WTC11 (cell line): ENCODE data around the gene WDR33. TPM values are rescaled to one million over a fixed set of nuclear protein-coding genes. Genes with fewer than 3 reads are reported as not detected.

Source experiments
- ATAC-seq: fragments of 200-7000 bp; cut with Tn5 transposase; 2 replicates; pipeline ENCODE4 v1.10.0; 2021; ENCODE audit warnings: mild to moderate bottlenecking, moderate library complexity
- CTCF ChIA-PET: fragments of 300-600 bp; sonication (Branson Sonifier 250); formaldehyde crosslinking; loops from one replicate; lab custom pipeline; 2021; ENCODE audit warnings: antibody characterized with exemption; lab: Charles Lee
- POLR2A ChIA-PET: fragments of 350-600 bp; sonication (Branson Sonifier 250); formaldehyde crosslinking; loops from one replicate; lab custom pipeline; 2021; ENCODE audit warnings: antibody characterized with exemption; lab: Charles Lee
- DNase-seq: peaks from one replicate; pipeline ENCODE4 v3.0.0; 2021; ENCODE audit warnings: low spot score
- H3K27ac Mint-ChIP-seq: 2 replicates; pipeline ENCODE4 v1.8.0; 2021; ENCODE audit warnings: mixed read lengths
- H3K27me3 Mint-ChIP-seq: 2 replicates; pipeline ENCODE4 v1.8.0; 2021; ENCODE audit warnings: low read depth, mild to moderate bottlenecking, moderate library complexity, mixed read lengths
- H3K36me3 Mint-ChIP-seq: 2 replicates; pipeline ENCODE4 v1.8.0; 2021; ENCODE audit warnings: mixed read lengths
- H3K4me1 Mint-ChIP-seq: 2 replicates; pipeline ENCODE4 v1.8.0; 2022; ENCODE audit warnings: mixed read lengths
- H3K4me3 Mint-ChIP-seq: 2 replicates; pipeline ENCODE4 v1.8.0; 2021; ENCODE audit warnings: mild to moderate bottlenecking, moderate library complexity, mixed read lengths
- H3K9me3 Mint-ChIP-seq: 2 replicates; pipeline ENCODE4 v1.8.0; 2021; ENCODE audit warnings: mixed read lengths
- JAZF1 ChIP-seq: fragments of 250-450 bp; sonication (Bioruptor Pico); IDR thresholded peaks from 2 replicates; pipeline ENCODE4 v1.9.0; 2021; ENCODE audit warnings: moderate library complexity, mild to moderate bottlenecking, inconsistent platforms
- PRRX2 ChIP-seq: fragments of 250-450 bp; sonication (Bioruptor Pico); IDR thresholded peaks from 2 replicates; pipeline ENCODE4 v1.8.0; 2021; ENCODE audit warnings: mild to moderate bottlenecking
- SMAD3 ChIP-seq: sonication (generic); formaldehyde crosslinking; IDR thresholded peaks from 2 replicates; pipeline ENCODE4 v1.8.0; 2022; ENCODE audit warnings: missing genetic modification reagents, mild to moderate bottlenecking, borderline replicate concordance
- SOX15 ChIP-seq: fragments of 250-450 bp; sonication (Bioruptor Pico); IDR thresholded peaks from 2 replicates; pipeline ENCODE4 v1.9.0; 2021; ENCODE audit warnings: mild to moderate bottlenecking
- TEAD1 ChIP-seq: sonication (generic); formaldehyde crosslinking; IDR thresholded peaks from 2 replicates; pipeline ENCODE4 v1.8.0; 2022; ENCODE audit warnings: mild to moderate bottlenecking, missing genetic modification reagents
- ZNF219 ChIP-seq: sonication (generic); formaldehyde crosslinking; IDR thresholded peaks from 2 replicates; pipeline ENCODE4 v1.8.0; 2023; ENCODE audit warnings: missing genetic modification reagents, mild to moderate bottlenecking, borderline replicate concordance
- ZNF396 ChIP-seq: fragments of 250-450 bp; sonication (Bioruptor Pico); IDR thresholded peaks from 2 replicates; pipeline ENCODE4 v1.8.0; 2021; ENCODE audit warnings: mild to moderate bottlenecking, moderate library complexity, borderline replicate concordance
- ZNF423 ChIP-seq: fragments of 250-450 bp; sonication (Bioruptor Pico); IDR thresholded peaks from 2 replicates; pipeline ENCODE4 v2.1.2; 2022; ENCODE audit warnings: mild to moderate bottlenecking, moderate library complexity
- total RNA-seq: library from RNA; stranded (reverse); gene quantifications from 3 replicates; pipeline ENCODE4 v1.2.3, GENCODE V29; 2021
- TF ChIP-seq, protein P1 (sequence below): sonication (generic); formaldehyde crosslinking; IDR thresholded peaks from 2 replicates; pipeline ENCODE4 v1.8.1; 2023; ENCODE audit warnings: mild to moderate bottlenecking, missing genetic modification reagents, moderate library complexity
- TF ChIP-seq, protein P2 (sequence below): sonication (generic); formaldehyde crosslinking; IDR thresholded peaks from 2 replicates; pipeline ENCODE4 v1.8.1; 2022; ENCODE audit warnings: mild to moderate bottlenecking, missing genetic modification reagents, moderate library complexity, borderline replicate concordance
- TF ChIP-seq, protein P3 (sequence below): fragments of 250-450 bp; sonication (Bioruptor Pico); IDR thresholded peaks from 2 replicates; pipeline ENCODE4 v1.9.0; 2021; ENCODE audit warnings: mild to moderate bottlenecking
- TF ChIP-seq, protein P4 (sequence below): sonication (generic); formaldehyde crosslinking; IDR thresholded peaks from 2 replicates; pipeline ENCODE4 v1.8.0; 2023; ENCODE audit warnings: missing genetic modification reagents, mild to moderate bottlenecking, borderline replicate concordance
- TF ChIP-seq, protein P5 (sequence below): sonication (generic); formaldehyde crosslinking; IDR thresholded peaks from 2 replicates; pipeline ENCODE4 v1.8.1; 2023; ENCODE audit warnings: mild to moderate bottlenecking, missing genetic modification reagents, borderline replicate concordance
- TF ChIP-seq, protein P6 (sequence below): sonication (generic); formaldehyde crosslinking; IDR thresholded peaks from 2 replicates; pipeline ENCODE4 v1.8.0; 2022; ENCODE audit warnings: mild to moderate bottlenecking, missing genetic modification reagents

WDR33 gene
- total RNA-seq, 1 experiment from 2014 or later, result 67.1 TPM

DNA sequence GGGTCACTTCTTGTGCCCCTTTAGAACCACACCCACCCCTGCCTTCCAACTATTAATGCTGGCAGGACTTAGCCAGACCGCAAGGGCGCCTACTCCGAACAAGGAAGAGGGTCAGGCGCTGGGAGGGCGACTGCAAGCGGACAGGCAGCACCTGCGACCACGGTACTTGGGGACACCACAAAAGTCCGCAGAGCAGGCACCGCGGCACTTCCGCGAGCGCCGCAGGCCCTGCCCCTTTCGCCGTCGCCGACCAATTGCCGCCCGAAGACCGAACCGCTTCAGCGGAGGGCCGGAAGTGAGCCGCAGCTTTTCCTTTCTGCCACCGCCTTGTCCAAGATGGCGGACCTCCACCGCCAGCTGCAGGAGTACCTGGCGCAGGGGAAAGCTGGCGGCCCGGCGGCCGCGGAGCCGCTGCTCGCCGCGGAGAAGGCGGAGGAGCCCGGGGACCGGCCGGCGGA, 109.7 kb downstream of the WDR33 start, which contains the start of gene SFT2D3 (continued):
- TF ChIP-seq, protein P1, sequence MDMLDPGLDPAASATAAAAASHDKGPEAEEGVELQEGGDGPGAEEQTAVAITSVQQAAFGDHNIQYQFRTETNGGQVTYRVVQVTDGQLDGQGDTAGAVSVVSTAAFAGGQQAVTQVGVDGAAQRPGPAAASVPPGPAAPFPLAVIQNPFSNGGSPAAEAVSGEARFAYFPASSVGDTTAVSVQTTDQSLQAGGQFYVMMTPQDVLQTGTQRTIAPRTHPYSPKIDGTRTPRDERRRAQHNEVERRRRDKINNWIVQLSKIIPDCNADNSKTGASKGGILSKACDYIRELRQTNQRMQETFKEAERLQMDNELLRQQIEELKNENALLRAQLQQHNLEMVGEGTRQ (CRISPR knock-in tag), result no peak
- TF ChIP-seq, protein P2, sequence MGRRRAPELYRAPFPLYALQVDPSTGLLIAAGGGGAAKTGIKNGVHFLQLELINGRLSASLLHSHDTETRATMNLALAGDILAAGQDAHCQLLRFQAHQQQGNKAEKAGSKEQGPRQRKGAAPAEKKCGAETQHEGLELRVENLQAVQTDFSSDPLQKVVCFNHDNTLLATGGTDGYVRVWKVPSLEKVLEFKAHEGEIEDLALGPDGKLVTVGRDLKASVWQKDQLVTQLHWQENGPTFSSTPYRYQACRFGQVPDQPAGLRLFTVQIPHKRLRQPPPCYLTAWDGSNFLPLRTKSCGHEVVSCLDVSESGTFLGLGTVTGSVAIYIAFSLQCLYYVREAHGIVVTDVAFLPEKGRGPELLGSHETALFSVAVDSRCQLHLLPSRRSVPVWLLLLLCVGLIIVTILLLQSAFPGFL, result no peak
- TF ChIP-seq JAZF1 (CRISPR knock-in tag), result no peak
- TF ChIP-seq ZNF219, result no peak; the same call in 1 of the 2 replicates

DNA sequence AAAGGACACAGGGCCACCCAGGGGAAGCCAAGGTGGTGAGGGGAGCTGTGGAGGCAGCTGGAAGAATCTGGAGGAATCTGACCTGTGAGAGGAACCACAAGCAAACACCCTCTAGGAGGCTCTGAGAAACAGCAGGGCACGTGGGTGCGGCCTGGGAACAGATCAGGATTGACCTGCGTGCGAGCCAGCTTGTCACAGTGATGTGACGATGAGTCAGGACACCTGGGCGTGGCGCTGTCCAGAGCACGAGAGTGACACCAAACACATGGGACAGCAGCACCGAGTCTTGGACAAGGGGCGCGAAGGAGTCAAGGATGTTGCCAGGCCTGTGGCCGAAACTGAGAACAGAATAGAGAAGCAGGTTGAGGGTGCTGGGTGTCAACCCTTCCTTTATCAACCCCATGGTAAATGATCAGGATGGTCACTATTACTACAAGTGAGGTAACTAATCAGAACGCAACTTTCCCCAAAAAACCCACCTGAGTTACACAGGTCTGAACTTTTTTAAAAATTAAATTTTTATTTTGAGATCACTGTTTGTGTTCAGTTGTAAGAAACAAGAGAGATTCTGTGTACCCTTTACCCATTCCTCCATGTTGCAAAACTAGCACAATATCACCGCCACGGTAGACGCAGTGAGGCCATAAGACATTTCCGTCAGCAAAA, 110.3 kb downstream of the WDR33 start:
- Mint-ChIP-seq H3K27me3 (peaks cover 36% of the 10 kb centered on the region), H3K4me3 (peak overlapping the region; percentile 87), H3K27ac (peak overlapping the region; percentile 97), H3K9me3 (no peaks in the 10 kb centered on the region), H3K4me1 (peaks cover 28% of the 10 kb centered on the region), H3K36me3 (peaks cover 9% of the 10 kb centered on the region)
- POLR2A ChIA-PET, result interaction anchor here (1.0 to 2.0 kb wide), 2 partner anchors 25 to 190 kb away, joined by 3 to 6 read pairs; partner anchors contain the start of gene LIMS2
- TF ChIP-seq, protein P3, sequence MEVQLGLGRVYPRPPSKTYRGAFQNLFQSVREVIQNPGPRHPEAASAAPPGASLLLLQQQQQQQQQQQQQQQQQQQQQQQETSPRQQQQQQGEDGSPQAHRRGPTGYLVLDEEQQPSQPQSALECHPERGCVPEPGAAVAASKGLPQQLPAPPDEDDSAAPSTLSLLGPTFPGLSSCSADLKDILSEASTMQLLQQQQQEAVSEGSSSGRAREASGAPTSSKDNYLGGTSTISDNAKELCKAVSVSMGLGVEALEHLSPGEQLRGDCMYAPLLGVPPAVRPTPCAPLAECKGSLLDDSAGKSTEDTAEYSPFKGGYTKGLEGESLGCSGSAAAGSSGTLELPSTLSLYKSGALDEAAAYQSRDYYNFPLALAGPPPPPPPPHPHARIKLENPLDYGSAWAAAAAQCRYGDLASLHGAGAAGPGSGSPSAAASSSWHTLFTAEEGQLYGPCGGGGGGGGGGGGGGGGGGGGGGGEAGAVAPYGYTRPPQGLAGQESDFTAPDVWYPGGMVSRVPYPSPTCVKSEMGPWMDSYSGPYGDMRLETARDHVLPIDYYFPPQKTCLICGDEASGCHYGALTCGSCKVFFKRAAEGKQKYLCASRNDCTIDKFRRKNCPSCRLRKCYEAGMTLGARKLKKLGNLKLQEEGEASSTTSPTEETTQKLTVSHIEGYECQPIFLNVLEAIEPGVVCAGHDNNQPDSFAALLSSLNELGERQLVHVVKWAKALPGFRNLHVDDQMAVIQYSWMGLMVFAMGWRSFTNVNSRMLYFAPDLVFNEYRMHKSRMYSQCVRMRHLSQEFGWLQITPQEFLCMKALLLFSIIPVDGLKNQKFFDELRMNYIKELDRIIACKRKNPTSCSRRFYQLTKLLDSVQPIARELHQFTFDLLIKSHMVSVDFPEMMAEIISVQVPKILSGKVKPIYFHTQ (CRISPR knock-in tag), result no peak
- no peak for TF ChIP-seq ZNF396 (CRISPR knock-in tag)
- TF ChIP-seq, protein P4, sequence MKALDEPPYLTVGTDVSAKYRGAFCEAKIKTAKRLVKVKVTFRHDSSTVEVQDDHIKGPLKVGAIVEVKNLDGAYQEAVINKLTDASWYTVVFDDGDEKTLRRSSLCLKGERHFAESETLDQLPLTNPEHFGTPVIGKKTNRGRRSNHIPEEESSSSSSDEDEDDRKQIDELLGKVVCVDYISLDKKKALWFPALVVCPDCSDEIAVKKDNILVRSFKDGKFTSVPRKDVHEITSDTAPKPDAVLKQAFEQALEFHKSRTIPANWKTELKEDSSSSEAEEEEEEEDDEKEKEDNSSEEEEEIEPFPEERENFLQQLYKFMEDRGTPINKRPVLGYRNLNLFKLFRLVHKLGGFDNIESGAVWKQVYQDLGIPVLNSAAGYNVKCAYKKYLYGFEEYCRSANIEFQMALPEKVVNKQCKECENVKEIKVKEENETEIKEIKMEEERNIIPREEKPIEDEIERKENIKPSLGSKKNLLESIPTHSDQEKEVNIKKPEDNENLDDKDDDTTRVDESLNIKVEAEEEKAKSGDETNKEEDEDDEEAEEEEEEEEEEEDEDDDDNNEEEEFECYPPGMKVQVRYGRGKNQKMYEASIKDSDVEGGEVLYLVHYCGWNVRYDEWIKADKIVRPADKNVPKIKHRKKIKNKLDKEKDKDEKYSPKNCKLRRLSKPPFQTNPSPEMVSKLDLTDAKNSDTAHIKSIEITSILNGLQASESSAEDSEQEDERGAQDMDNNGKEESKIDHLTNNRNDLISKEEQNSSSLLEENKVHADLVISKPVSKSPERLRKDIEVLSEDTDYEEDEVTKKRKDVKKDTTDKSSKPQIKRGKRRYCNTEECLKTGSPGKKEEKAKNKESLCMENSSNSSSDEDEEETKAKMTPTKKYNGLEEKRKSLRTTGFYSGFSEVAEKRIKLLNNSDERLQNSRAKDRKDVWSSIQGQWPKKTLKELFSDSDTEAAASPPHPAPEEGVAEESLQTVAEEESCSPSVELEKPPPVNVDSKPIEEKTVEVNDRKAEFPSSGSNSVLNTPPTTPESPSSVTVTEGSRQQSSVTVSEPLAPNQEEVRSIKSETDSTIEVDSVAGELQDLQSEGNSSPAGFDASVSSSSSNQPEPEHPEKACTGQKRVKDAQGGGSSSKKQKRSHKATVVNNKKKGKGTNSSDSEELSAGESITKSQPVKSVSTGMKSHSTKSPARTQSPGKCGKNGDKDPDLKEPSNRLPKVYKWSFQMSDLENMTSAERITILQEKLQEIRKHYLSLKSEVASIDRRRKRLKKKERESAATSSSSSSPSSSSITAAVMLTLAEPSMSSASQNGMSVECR (CRISPR knock-in tag), result no peak
- TF ChIP-seq, protein P5, sequence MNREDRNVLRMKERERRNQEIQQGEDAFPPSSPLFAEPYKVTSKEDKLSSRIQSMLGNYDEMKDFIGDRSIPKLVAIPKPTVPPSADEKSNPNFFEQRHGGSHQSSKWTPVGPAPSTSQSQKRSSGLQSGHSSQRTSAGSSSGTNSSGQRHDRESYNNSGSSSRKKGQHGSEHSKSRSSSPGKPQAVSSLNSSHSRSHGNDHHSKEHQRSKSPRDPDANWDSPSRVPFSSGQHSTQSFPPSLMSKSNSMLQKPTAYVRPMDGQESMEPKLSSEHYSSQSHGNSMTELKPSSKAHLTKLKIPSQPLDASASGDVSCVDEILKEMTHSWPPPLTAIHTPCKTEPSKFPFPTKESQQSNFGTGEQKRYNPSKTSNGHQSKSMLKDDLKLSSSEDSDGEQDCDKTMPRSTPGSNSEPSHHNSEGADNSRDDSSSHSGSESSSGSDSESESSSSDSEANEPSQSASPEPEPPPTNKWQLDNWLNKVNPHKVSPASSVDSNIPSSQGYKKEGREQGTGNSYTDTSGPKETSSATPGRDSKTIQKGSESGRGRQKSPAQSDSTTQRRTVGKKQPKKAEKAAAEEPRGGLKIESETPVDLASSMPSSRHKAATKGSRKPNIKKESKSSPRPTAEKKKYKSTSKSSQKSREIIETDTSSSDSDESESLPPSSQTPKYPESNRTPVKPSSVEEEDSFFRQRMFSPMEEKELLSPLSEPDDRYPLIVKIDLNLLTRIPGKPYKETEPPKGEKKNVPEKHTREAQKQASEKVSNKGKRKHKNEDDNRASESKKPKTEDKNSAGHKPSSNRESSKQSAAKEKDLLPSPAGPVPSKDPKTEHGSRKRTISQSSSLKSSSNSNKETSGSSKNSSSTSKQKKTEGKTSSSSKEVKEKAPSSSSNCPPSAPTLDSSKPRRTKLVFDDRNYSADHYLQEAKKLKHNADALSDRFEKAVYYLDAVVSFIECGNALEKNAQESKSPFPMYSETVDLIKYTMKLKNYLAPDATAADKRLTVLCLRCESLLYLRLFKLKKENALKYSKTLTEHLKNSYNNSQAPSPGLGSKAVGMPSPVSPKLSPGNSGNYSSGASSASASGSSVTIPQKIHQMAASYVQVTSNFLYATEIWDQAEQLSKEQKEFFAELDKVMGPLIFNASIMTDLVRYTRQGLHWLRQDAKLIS, result no peak
- TF ChIP-seq, protein P6, sequence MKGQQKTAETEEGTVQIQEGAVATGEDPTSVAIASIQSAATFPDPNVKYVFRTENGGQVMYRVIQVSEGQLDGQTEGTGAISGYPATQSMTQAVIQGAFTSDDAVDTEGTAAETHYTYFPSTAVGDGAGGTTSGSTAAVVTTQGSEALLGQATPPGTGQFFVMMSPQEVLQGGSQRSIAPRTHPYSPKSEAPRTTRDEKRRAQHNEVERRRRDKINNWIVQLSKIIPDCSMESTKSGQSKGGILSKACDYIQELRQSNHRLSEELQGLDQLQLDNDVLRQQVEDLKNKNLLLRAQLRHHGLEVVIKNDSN (CRISPR knock-in tag), result peak; percentile 47
- peak; percentile 43; the same call in 1 of the 2 replicates for TF ChIP-seq TEAD1 (CRISPR knock-in tag)
- peak; percentile 32; the same call in 1 of the 2 replicates for TF ChIP-seq SMAD3 (CRISPR knock-in tag)
- peak; percentile 59; the same call in 1 of the 2 replicates for TF ChIP-seq ZNF423 (CRISPR knock-in tag)
- TF ChIP-seq PRRX2 (CRISPR knock-in tag), result no peak
- TF ChIP-seq SOX15 (CRISPR knock-in tag), result no peak
- peak; percentile 29 for ATAC-seq
- DNase-seq, result peak; percentile 55
- CTCF ChIA-PET, result interaction anchor here (0.9 to 4.7 kb wide), 2 partner anchors 109 to 110 kb away, joined by 3 to 35 read pairs; partner anchors contain the start of gene WDR33
